Fibroblast of skin of scalp (primary cell): ENCODE results near the gene DPT. TPM values are rescaled to one million over a fixed set of nuclear protein-coding genes. Genes with fewer than 3 reads are reported as not detected.
"Not testable (repeated sequence)": the region's sequence is repeated elsewhere in the genome, so short reads cannot be mapped to it uniquely, and the experiment has no call there.

ENCODE experiments used
- DNase-seq: peaks from one replicate; pipeline ENCODE4 v3.0.0-alpha.2; 2013
- polyA plus RNA-seq, 2 experiments: library from polyadenylated mRNA; unstranded; fragments of 120-200 nt; gene quantifications; one replicate each; pipeline ENCODE4 v1.2.1, GENCODE V29; 2013; ENCODE audit not compliant: insufficient read length in 2 of 2

DPT gene
- 0.72 TPM for polyA plus RNA-seq (2013, experiment 1 of 2; ENCODE audit: insufficient read length)
- polyA plus RNA-seq (2013, experiment 2 of 2; ENCODE audit: insufficient read length): 3.2 TPM

- DNase-seq: peak; percentile 82
These were observed at the start of gene DPT for GRCh38 chr1:168728473-168729404. TSS of gene DPT (minus strand) at chr1:168729206. CDS start at chr1:168729174, 32 bp downstream.

GRCh38 chr1:168775366-168775765, 46.4 kb upstream of the DPT start:
- no peak for DNase-seq

- DNase-seq: no peak
These were observed 45.2 kb upstream of the DPT start for GRCh38 chr1:168774241-168774640.

- no peak for DNase-seq
These were observed 43.5 kb upstream of the DPT start for GRCh38 chr1:168772428-168773060.

GRCh38 chr1:168771104-168771630, 42.2 kb upstream of the DPT start:
- DNase-seq: no peak

GRCh38 chr1:168769893-168770292, 40.9 kb upstream of the DPT start:
- DNase-seq: not testable (repeated sequence)

- peak; percentile 60 for DNase-seq
These were observed 39.0 kb upstream of the DPT start for GRCh38 chr1:168767894-168768584.

GRCh38 chr1:168766568-168766967, 37.6 kb upstream of the DPT start:
- no peak for DNase-seq

GRCh38 chr1:168763031-168763430, 34.0 kb upstream of the DPT start:
- no peak for DNase-seq

- DNase-seq: no peak
These were observed 33.5 kb upstream of the DPT start for GRCh38 chr1:168762473-168762872.

GRCh38 chr1:168760781-168761180, 31.8 kb upstream of the DPT start:
- no peak for DNase-seq

- no peak for DNase-seq
These were observed 31.2 kb upstream of the DPT start for GRCh38 chr1:168760241-168760640.

- no peak for DNase-seq
These were observed 30.1 kb upstream of the DPT start for GRCh38 chr1:168759077-168759476.

GRCh38 chr1:168758503-168758902, 29.5 kb upstream of the DPT start:
- DNase-seq: no peak

- no peak for DNase-seq
These were observed 26.9 kb upstream of the DPT start for GRCh38 chr1:168755800-168756418.

GRCh38 chr1:168752171-168752832, 23.3 kb upstream of the DPT start:
- DNase-seq: peak; percentile 13

GRCh38 chr1:168751195-168751650, 22.2 kb upstream of the DPT start:
- no peak for DNase-seq

GRCh38 chr1:168742994-168743650, 14.1 kb upstream of the DPT start:
- no peak for DNase-seq

GRCh38 chr1:168742386-168742785, 13.4 kb upstream of the DPT start:
- no peak for DNase-seq

GRCh38 chr1:168739908-168740307, 10.9 kb upstream of the DPT start:
- DNase-seq: no peak

- no peak for DNase-seq
These were observed 7.5 kb upstream of the DPT start for GRCh38 chr1:168736520-168736919.
